Measurements from ENCODE around the gene ITPR2.

The ITPR2 gene

DNA sequence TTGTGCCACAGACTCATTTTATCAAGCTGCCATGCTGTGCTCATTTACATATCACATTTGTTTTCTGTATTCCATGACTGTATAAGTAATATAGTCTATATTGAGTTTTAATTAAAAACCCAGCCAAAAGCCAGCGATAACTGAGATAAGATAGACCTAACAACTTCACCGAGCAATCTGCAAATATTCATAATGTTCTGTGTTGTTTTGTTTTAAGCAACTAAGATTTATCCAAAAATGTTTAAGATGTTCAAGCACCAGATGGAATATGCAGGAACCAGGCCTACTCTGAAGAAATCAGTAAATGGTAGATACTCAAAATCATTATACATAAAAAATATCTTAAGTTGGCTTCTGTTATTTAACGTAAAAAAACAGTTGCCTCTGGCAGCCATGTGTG, 295.3 kb downstream of the ITPR2 start:
- Histone ChIP-seq H3K27me3 (no peaks in the 10 kb centered on the region), H3K4me1 (no peaks in the 10 kb centered on the region), H3K27ac (no peak overlapping the region), H3K36me3 (peaks cover 0 to 8% (median 7%) of the 10 kb centered on the region in 3 donors), H3K9me3 (no peaks in the 10 kb centered on the region), H3K4me3 (no peak overlapping the region)
- intact Hi-C loops (cut with DNase I; ENCODE audit: low total_unique reads): no loop called here
- DNase-seq: no peak
- no peak for TF ChIP-seq CTCF (IDR thresholded peaks at IDR 0.05)

DNA sequence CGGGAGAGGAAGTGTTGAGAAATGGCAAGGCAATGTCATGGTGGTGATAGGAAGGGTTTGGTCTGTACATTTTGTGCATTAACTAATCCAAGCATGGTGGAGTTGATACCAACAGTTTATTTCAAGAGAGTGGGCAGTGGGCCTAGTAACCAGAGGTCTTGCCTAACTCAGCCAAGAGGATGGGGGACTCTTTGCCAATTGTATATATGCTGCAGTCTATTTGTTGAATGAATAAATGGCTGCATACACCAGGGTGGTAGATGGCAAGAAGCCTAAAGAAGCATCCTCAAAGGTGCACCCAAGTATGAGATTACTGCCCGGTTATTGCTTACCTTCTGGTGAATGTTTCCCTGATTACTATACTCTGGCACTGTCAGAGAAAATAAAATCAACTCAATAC, 295.9 kb downstream of the ITPR2 start:
- TF ChIP-seq CTCF (IDR thresholded peaks at IDR 0.05): no peak
- Histone ChIP-seq H3K4me3 (no peak overlapping the region), H3K4me1 (no peaks in the 10 kb centered on the region), H3K27me3 (no peaks in the 10 kb centered on the region), H3K36me3 (peaks cover 0 to 8% (median 7%) of the 10 kb centered on the region in 3 donors), H3K9me3 (no peaks in the 10 kb centered on the region), H3K27ac (no peak overlapping the region)
- no peak for DNase-seq
- intact Hi-C loops (cut with DNase I; ENCODE audit: low total_unique reads): no loop called here

- H3K4me3 ChIP-seq: no peak overlapping the region
- DNase-seq: no peak
- H3K27ac ChIP-seq: no peak overlapping the region
- H3K27me3 ChIP-seq: no peaks in the 10 kb centered on the region
- H3K4me1 ChIP-seq: no peaks in the 10 kb centered on the region
- intact Hi-C loops (cut with DNase I; ENCODE audit: low total_unique reads): no loop called here
- no peak for TF ChIP-seq CTCF (IDR thresholded peaks at IDR 0.05)
- peaks cover 0 to 8% (median 7%) of the 10 kb centered on the region in 3 donors for H3K36me3 ChIP-seq
- no peaks in the 10 kb centered on the region for H3K9me3 ChIP-seq
Observed at GRCh38 chr12:26535826-26536225, 297.2 kb downstream of the ITPR2 start.

DNA sequence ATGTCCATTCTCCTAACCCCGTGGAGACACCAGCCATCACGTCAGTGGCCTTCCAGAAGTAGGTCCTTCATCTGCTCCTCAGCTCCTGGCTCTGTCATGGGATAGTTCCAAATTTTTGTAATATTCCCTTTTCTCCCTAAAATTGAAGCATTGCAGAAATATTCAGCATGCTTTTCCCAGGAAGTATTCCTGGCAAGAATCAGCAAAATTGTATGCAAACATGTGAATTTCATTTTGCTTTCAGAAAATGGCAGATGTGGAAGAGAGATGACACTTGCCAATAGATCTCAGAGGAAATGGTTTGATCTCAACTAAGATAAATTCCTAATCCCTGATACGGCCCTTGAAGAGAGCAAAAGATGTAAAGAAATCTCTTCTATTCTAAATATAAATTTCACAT, 298.9 kb downstream of the ITPR2 start:
- peaks cover 0 to 8% (median 7%) of the 10 kb centered on the region in 3 donors for H3K36me3 ChIP-seq
- H3K27ac ChIP-seq: no peak overlapping the region
- DNase-seq: no peak
- no peaks in the 10 kb centered on the region for H3K27me3 ChIP-seq
- no peaks in the 10 kb centered on the region for H3K9me3 ChIP-seq
- no peaks in the 10 kb centered on the region for H3K4me1 ChIP-seq
- TF ChIP-seq CTCF (IDR thresholded peaks at IDR 0.05): no peak
- no peak overlapping the region for H3K4me3 ChIP-seq
- intact Hi-C loops (cut with DNase I; ENCODE audit: low total_unique reads): no loop called here

GRCh38 chr12:26533211-26533610, 299.8 kb downstream of the ITPR2 start:
- H3K9me3 ChIP-seq: no peaks in the 10 kb centered on the region
- intact Hi-C loops (cut with DNase I; ENCODE audit: low total_unique reads): no loop called here
- H3K4me1 ChIP-seq: no peaks in the 10 kb centered on the region
- peaks cover 0 to 8% (median 7%) of the 10 kb centered on the region in 3 donors for H3K36me3 ChIP-seq
- H3K4me3 ChIP-seq: no peak overlapping the region
- TF ChIP-seq CTCF (IDR thresholded peaks at IDR 0.05): no peak
- H3K27me3 ChIP-seq: no peaks in the 10 kb centered on the region
- DNase-seq: no peak
- H3K27ac ChIP-seq: no peak overlapping the region

DNA sequence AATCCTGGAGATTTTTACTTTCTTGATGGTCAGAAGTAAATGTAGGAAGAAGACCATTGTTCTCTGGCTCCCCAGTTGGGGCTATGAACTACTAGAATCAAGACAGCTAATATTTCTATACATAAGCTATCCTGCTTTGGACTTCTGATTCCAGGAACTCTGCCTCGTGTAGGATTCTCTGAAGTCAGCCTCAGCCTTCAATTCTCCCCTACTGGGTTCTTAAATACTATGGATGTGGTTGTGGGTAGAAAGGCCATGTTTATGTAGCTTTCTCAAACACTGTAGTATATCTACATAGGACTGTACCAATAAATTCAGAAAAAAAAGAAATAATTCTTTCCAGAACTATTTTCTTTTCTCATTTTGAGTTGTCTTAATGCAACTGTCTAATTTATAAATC, 302.5 kb downstream of the ITPR2 start:
- Histone ChIP-seq H3K4me3 (no peak overlapping the region), H3K27ac (no peak overlapping the region), H3K9me3 (peaks cover 0 to 9% (median 7%) of the 10 kb centered on the region in 3 donors), H3K4me1 (no peaks in the 10 kb centered on the region), H3K27me3 (no peaks in the 10 kb centered on the region), H3K36me3 (peaks cover 0 to 12% (median 0%) of the 10 kb centered on the region in 3 donors)
- TF ChIP-seq CTCF (IDR thresholded peaks at IDR 0.05): no peak
- intact Hi-C loops (cut with DNase I; ENCODE audit: low total_unique reads): no loop called here
- DNase-seq: no peak

Measured in tibial artery (tissue), 4 donors.